Keratinocyte (primary cell): ENCODE measurements around the gene MXI1.

Experiments used
- CTCF ChIP-seq, 3 experiments: IDR thresholded peaks in 1 of 3; conservative IDR thresholded peaks in 1 of 3; optimal IDR thresholded peaks in 1 of 3; 2 replicates in 2 of 3; 3 replicates in 1 of 3; pipeline versions ENCODE3 to v1.5.1; 2011; ENCODE audit warnings: low read length in 3 of 3, mild to moderate bottlenecking in 3 of 3, moderate library complexity in 2 of 3, control low read depth in 1 of 3, inconsistent platforms in 1 of 3; ENCODE audit not compliant: insufficient read depth in 2 of 3; ENCODE audit errors: extremely low read depth in 1 of 3
- EZH2 ChIP-seq: IDR thresholded peaks from one replicate; pipeline ENCODE4 v1.6.1; 2012; ENCODE audit warnings: inconsistent platforms, mild to moderate bottlenecking, low read length, moderate library complexity

- peak in 1 of 3 experiments; percentile 27 for TF ChIP-seq CTCF (optimal IDR thresholded peaks at IDR 0.05 in 1 of 3, IDR thresholded peaks at IDR 0.05 in 1 of 3, conservative IDR thresholded peaks at IDR 0.05 in 1 of 3; ENCODE audit: extremely low read depth in 1 of 3, insufficient read depth in 2 of 3, low read length in 3 of 3)
- no peak for TF ChIP-seq EZH2
Observed at GRCh38 chr10:110336111-110336721, 128.8 kb downstream of the MXI1 start.
